GM23338 (cell line): ENCODE data around the gene FAM53B.

Experiments
- CREB1 ChIP-seq: fragments of 250-450 bp; sonication (Bioruptor Pico); IDR thresholded peaks from 2 replicates; pipeline ENCODE4 v1.5.0; 2020; ENCODE audit warnings: low read depth, mild to moderate bottlenecking, moderate library complexity
- POLR2AphosphoS5 ChIP-seq: IDR thresholded peaks from 2 replicates; pipeline ENCODE4 v1.6.1; 2016; ENCODE audit warnings: antibody characterized with exemption, low read depth
- REST ChIP-seq: IDR thresholded peaks from one replicate; pipeline ENCODE4 v1.6.1; 2018; ENCODE audit warnings: antibody characterized with exemption; ENCODE audit not compliant: unreplicated experiment
- TF ChIP-seq, protein P1 (sequence below), 2 experiments: fragments of 200-600 bp in 1 of 2; sonication (generic) in 1 of 2; conservative IDR thresholded peaks; 2 replicates each; pipeline versions ENCODE4 v1.5.1 to v1.6.1; 2016 to 2017; ENCODE audit warnings: antibody characterized with exemption in 2 of 2, low read depth in 2 of 2, mild to moderate bottlenecking in 2 of 2, moderate library complexity in 1 of 2

- no peak for TF ChIP-seq POLR2AphosphoS5
- TF ChIP-seq, protein P1, sequence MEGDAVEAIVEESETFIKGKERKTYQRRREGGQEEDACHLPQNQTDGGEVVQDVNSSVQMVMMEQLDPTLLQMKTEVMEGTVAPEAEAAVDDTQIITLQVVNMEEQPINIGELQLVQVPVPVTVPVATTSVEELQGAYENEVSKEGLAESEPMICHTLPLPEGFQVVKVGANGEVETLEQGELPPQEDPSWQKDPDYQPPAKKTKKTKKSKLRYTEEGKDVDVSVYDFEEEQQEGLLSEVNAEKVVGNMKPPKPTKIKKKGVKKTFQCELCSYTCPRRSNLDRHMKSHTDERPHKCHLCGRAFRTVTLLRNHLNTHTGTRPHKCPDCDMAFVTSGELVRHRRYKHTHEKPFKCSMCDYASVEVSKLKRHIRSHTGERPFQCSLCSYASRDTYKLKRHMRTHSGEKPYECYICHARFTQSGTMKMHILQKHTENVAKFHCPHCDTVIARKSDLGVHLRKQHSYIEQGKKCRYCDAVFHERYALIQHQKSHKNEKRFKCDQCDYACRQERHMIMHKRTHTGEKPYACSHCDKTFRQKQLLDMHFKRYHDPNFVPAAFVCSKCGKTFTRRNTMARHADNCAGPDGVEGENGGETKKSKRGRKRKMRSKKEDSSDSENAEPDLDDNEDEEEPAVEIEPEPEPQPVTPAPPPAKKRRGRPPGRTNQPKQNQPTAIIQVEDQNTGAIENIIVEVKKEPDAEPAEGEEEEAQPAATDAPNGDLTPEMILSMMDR (conservative IDR thresholded peaks at IDR 0.05; ENCODE audit: low read depth in 2 of 2) = no peak
- no peak for TF ChIP-seq CREB1 (CRISPR knock-in tag)
- no peak for TF ChIP-seq REST
Measured at GRCh38 chr10:124696446-124697392, 47.5 kb downstream of the FAM53B start.
